Measurements from ENCODE around the gene CBX1.

DNA sequence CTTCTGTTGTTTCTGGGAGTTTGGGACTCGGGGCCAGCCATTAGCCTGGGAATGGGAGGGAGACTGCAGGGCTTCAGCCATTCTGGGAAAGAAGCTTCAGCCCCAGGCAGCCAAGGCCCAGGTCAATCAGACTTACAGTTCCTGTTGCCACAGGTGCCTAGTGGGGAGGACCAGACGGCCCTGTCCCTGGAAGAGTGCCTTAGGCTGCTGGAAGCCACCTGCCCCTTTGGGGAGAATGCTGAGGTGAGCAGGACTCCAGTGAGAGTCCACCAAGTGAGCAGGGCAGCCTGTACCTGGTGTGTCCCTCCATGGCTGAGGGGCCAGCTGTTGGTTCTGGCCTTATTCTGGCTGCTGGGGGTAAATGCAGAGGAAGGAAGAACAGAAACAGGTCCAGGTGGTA is 44.4 kb downstream of the CBX1 start:
- TF ChIP-seq, protein P1, sequence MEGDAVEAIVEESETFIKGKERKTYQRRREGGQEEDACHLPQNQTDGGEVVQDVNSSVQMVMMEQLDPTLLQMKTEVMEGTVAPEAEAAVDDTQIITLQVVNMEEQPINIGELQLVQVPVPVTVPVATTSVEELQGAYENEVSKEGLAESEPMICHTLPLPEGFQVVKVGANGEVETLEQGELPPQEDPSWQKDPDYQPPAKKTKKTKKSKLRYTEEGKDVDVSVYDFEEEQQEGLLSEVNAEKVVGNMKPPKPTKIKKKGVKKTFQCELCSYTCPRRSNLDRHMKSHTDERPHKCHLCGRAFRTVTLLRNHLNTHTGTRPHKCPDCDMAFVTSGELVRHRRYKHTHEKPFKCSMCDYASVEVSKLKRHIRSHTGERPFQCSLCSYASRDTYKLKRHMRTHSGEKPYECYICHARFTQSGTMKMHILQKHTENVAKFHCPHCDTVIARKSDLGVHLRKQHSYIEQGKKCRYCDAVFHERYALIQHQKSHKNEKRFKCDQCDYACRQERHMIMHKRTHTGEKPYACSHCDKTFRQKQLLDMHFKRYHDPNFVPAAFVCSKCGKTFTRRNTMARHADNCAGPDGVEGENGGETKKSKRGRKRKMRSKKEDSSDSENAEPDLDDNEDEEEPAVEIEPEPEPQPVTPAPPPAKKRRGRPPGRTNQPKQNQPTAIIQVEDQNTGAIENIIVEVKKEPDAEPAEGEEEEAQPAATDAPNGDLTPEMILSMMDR (IDR thresholded peaks at IDR 0.05; ENCODE audit: low read length): no peak
- no peak for TF ChIP-seq EZH2 (optimal IDR thresholded peaks at IDR 0.05; ENCODE audit: low read depth, low read length)
- no peak for TF ChIP-seq EZH2phosphoT487 (IDR thresholded peaks at IDR 0.05; ENCODE audit: low read length)
